ENCODE data around the gene CDH10. TPM values are rescaled to one million over a fixed set of nuclear protein-coding genes. Genes with fewer than 3 reads are reported as not detected.

CDH10 gene
- polyA plus RNA-seq (5.3 and 7.6 TPM in 2 replicates), polyA minus RNA-seq (16.3 and 17.6 TPM in 2 replicates)

DNA sequence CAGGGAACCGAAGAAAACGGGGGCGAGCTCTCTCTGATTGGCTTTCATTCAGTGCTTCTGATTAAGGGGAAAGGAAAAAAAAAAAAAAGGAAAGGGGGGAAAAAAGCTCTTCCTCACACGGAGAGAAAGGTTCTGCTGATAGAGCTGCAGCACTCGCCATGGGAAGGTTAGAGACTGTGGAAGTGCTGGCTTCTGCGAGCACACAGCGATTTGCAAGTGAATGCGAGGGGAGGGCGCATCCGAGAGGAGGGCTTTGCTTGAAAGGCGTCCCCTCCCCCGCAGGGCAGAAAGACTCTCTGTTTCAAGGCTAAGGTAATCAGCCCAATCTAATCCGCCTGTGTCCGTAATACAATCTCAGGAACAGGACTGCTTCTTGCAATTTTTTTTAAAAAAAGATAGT, at the start of gene CDH10:
TSS of gene CDH10 (minus strand) at position 218 of the 400 bp plus-strand sequence. CDS start 51,488 bp downstream, outside the sequence.
- TF ChIP-seq EP300 (conservative IDR thresholded peaks at IDR 0.05; ENCODE audit: poor library complexity, severe bottlenecking) (peak; percentile 22), SMC3 (conservative IDR thresholded peaks at IDR 0.05; ENCODE audit: poor library complexity) (peak; percentile 65), EZH2 (IDR thresholded peaks at IDR 0.05; ENCODE audit: borderline replicate concordance, insufficient read depth, low read length, poor library complexity, severe bottlenecking) (no peak), TAF1 (IDR thresholded peaks at IDR 0.05; ENCODE audit: low read depth) (peak; percentile 69), RAD21 (conservative IDR thresholded peaks at IDR 0.05) (peak; percentile 64), POLR2AphosphoS5 (IDR thresholded peaks at IDR 0.05) (peak; percentile 74), MXI1 (conservative IDR thresholded peaks at IDR 0.05; ENCODE audit: poor library complexity, severe bottlenecking) (no peak)
- TF ChIP-seq, protein P1, sequence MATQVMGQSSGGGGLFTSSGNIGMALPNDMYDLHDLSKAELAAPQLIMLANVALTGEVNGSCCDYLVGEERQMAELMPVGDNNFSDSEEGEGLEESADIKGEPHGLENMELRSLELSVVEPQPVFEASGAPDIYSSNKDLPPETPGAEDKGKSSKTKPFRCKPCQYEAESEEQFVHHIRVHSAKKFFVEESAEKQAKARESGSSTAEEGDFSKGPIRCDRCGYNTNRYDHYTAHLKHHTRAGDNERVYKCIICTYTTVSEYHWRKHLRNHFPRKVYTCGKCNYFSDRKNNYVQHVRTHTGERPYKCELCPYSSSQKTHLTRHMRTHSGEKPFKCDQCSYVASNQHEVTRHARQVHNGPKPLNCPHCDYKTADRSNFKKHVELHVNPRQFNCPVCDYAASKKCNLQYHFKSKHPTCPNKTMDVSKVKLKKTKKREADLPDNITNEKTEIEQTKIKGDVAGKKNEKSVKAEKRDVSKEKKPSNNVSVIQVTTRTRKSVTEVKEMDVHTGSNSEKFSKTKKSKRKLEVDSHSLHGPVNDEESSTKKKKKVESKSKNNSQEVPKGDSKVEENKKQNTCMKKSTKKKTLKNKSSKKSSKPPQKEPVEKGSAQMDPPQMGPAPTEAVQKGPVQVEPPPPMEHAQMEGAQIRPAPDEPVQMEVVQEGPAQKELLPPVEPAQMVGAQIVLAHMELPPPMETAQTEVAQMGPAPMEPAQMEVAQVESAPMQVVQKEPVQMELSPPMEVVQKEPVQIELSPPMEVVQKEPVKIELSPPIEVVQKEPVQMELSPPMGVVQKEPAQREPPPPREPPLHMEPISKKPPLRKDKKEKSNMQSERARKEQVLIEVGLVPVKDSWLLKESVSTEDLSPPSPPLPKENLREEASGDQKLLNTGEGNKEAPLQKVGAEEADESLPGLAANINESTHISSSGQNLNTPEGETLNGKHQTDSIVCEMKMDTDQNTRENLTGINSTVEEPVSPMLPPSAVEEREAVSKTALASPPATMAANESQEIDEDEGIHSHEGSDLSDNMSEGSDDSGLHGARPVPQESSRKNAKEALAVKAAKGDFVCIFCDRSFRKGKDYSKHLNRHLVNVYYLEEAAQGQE (IDR thresholded peaks at IDR 0.05; ENCODE audit: borderline replicate concordance) = peak; percentile 70
- TF ChIP-seq, protein P2, sequence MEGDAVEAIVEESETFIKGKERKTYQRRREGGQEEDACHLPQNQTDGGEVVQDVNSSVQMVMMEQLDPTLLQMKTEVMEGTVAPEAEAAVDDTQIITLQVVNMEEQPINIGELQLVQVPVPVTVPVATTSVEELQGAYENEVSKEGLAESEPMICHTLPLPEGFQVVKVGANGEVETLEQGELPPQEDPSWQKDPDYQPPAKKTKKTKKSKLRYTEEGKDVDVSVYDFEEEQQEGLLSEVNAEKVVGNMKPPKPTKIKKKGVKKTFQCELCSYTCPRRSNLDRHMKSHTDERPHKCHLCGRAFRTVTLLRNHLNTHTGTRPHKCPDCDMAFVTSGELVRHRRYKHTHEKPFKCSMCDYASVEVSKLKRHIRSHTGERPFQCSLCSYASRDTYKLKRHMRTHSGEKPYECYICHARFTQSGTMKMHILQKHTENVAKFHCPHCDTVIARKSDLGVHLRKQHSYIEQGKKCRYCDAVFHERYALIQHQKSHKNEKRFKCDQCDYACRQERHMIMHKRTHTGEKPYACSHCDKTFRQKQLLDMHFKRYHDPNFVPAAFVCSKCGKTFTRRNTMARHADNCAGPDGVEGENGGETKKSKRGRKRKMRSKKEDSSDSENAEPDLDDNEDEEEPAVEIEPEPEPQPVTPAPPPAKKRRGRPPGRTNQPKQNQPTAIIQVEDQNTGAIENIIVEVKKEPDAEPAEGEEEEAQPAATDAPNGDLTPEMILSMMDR (IDR thresholded peaks at IDR 0.05; ENCODE audit: poor library complexity, severe bottlenecking) = no peak
- Histone ChIP-seq H3F3A (ENCODE audit: insufficient read depth, low read length, poor library complexity, severe bottlenecking) (no peaks in the 10 kb centered on the region), H3K36me3 (ENCODE audit: insufficient read depth, low read length) (no peaks in the 10 kb centered on the region), H3K4me3 (ENCODE audit: low read length) (peak within 1 kb of the TSS; percentile 65), H3K9me2 (ENCODE audit: insufficient read depth, low read length) (no peaks in the 10 kb centered on the region), H3K9me3 (ENCODE audit: low read length) (no peaks in the 10 kb centered on the region), H3K27me3 (ENCODE audit: insufficient read depth, low read depth, low read length) (no peaks in the 10 kb centered on the region), H3K9ac (ENCODE audit: low read length) (peak within 1 kb of the TSS; percentile 59), H3K79me2 (replicated peaks; ENCODE audit: insufficient read depth, low read length) (peaks cover 40% of the 10 kb centered on the region), H3K4me2 (ENCODE audit: low read length) (peak within 1 kb of the TSS; percentile 76), H4K20me1 (ENCODE audit: insufficient read depth) (no peaks in the 10 kb centered on the region), H2AFZ (ENCODE audit: low read depth, low read length) (peak within 1 kb of the TSS; percentile 27), H3K27ac (ENCODE audit: low read length) (peak within 1 kb of the TSS; percentile 54)

DNA sequence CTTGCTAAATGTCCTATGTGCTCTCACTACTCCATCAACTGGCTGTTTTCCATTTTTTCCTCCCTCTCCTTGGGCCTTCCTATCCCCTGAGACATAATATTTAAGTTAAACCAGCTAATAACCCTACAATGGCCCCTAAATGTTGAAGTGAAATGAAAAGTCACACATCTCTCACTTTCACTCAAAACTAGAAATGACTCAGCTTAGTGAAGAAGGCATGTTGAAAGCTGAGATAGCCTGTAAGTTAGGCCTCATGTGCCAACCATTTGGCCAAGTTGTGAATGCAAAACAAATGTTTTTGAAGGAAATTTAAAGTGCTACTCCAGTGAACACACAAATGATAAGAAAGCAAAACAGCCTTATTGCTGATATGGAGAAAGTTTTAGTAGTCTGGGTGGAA, 48.8 kb upstream of the CDH10 start:
- H3K27ac ChIP-seq (ENCODE audit: low read length) = no peak overlapping the region
- H3K79me2 ChIP-seq (replicated peaks; ENCODE audit: insufficient read depth, low read length) = no peaks in the 10 kb centered on the region
- H3F3A ChIP-seq (ENCODE audit: insufficient read depth, low read length, poor library complexity, severe bottlenecking) = no peaks in the 10 kb centered on the region
- H3K36me3 ChIP-seq (ENCODE audit: insufficient read depth, low read length) = no peaks in the 10 kb centered on the region
- no peaks in the 10 kb centered on the region for H3K27me3 ChIP-seq (ENCODE audit: insufficient read depth, low read depth, low read length)
- TF ChIP-seq SMC3 (conservative IDR thresholded peaks at IDR 0.05; ENCODE audit: poor library complexity) = no peak
- TF ChIP-seq RAD21 (conservative IDR thresholded peaks at IDR 0.05) = no peak
- no peak for TF ChIP-seq EZH2 (IDR thresholded peaks at IDR 0.05; ENCODE audit: borderline replicate concordance, insufficient read depth, low read length, poor library complexity, severe bottlenecking)
- TF ChIP-seq, protein P1 (IDR thresholded peaks at IDR 0.05; ENCODE audit: borderline replicate concordance) = no peak
- TF ChIP-seq TAF1 (IDR thresholded peaks at IDR 0.05; ENCODE audit: low read depth) = no peak
- TF ChIP-seq POLR2AphosphoS5 (IDR thresholded peaks at IDR 0.05) = no peak
- TF ChIP-seq, protein P2 (IDR thresholded peaks at IDR 0.05; ENCODE audit: poor library complexity, severe bottlenecking) = no peak
- no peak for TF ChIP-seq EP300 (conservative IDR thresholded peaks at IDR 0.05; ENCODE audit: poor library complexity, severe bottlenecking)
- TF ChIP-seq MXI1 (conservative IDR thresholded peaks at IDR 0.05; ENCODE audit: poor library complexity, severe bottlenecking) = no peak
- H2AFZ ChIP-seq (ENCODE audit: low read depth, low read length) = no peak overlapping the region
- H3K9me2 ChIP-seq (ENCODE audit: insufficient read depth, low read length) = no peaks in the 10 kb centered on the region
- no peak overlapping the region for H3K4me3 ChIP-seq (ENCODE audit: low read length)
- H3K4me2 ChIP-seq (ENCODE audit: low read length) = no peak overlapping the region
- no peaks in the 10 kb centered on the region for H4K20me1 ChIP-seq (ENCODE audit: insufficient read depth)
- no peak overlapping the region for H3K9ac ChIP-seq (ENCODE audit: low read length)
- peaks cover 5% of the 10 kb centered on the region for H3K9me3 ChIP-seq (ENCODE audit: low read length)

Measured in neural cell (in vitro differentiated cells).